Measurements from ENCODE around the gene SLC7A6. TPM values are rescaled to one million over a fixed set of nuclear protein-coding genes. Genes with fewer than 3 reads are reported as not detected.
"Not testable (repeated sequence)": the region's sequence is repeated elsewhere in the genome, so short reads cannot be mapped to it uniquely, and the experiment has no call there.

SLC7A6 gene
- total RNA-seq, 1 donor from 2014 or later = 71.9 TPM

GRCh38 chr16:68288252-68288650, 23.9 kb downstream of the SLC7A6 start:
- Histone ChIP-seq H3K9ac (ENCODE audit: low read length) (no peak overlapping the region), H3K9me3 (ENCODE audit: insufficient read depth, low read depth, low read length) (no peaks in the 10 kb centered on the region), H3K36me3 (ENCODE audit: insufficient read depth, low read length) (peaks cover 24% of the 10 kb centered on the region), H3K4me1 (ENCODE audit: insufficient read depth, low read length) (peaks cover 17% of the 10 kb centered on the region), H3K27me3 (ENCODE audit: insufficient read depth, low read length) (no peaks in the 10 kb centered on the region), H2AFZ (ENCODE audit: low read depth, low read length) (no peak overlapping the region), H3K27ac (ENCODE audit: low read depth, low read length) (no peak overlapping the region), H3K4me2 (ENCODE audit: low read length) (peak overlapping the region; percentile 31), H3K4me3 (ENCODE audit: insufficient read depth, low read depth, low read length) (no peak overlapping the region), H3K79me2 (ENCODE audit: insufficient read depth, low read length) (peaks cover 59% of the 10 kb centered on the region), H4K20me1 (ENCODE audit: insufficient read depth, low read length) (peaks cover 83% of the 10 kb centered on the region)
- Mint-ChIP-seq H3K27me3 (ENCODE audit: low read depth, unreplicated experiment) (no peaks in the 10 kb centered on the region), H3K4me3 (ENCODE audit: unreplicated experiment) (no peak overlapping the region), H3K9me3 (ENCODE audit: unreplicated experiment) (no peaks in the 10 kb centered on the region), H3K36me3 (ENCODE audit: low read depth, unreplicated experiment) (peaks cover 18% of the 10 kb centered on the region), H3K27ac (ENCODE audit: unreplicated experiment) (no peak overlapping the region), H3K4me1 (ENCODE audit: low read depth, unreplicated experiment) (peaks cover 19% of the 10 kb centered on the region)
- TF ChIP-seq CTCF (IDR thresholded peaks at IDR 0.05; ENCODE audit: insufficient read depth, low read depth, low read length) (no peak), EZH2 (IDR thresholded peaks at IDR 0.05; ENCODE audit: insufficient read depth, low read length) (no peak)
- DNase-seq (ENCODE audit: low read depth) = no peak
- no peak for FAIRE-seq

DNA sequence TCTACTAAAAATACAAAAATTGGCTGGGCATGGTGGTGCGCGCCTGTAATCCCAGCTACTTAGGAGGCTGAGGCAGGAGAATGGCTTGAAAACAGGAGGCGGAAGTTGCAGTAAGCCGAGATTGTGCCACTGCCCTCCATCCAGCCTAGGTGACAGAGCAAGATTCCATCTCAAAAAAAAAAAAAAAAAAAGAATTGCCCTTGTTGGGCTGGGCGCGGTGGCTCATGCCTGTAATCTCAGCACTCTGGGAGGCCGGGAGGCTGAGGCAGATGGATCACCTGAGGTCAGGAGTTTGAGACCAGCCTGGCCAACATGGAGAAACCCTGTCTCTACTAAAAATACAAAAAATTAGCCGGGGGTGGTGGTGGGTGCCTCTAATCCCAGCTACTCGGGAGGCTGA, 24.5 kb downstream of the SLC7A6 start:
- Histone ChIP-seq H3K79me2 (ENCODE audit: insufficient read depth, low read length) (peaks cover 54% of the 10 kb centered on the region), H3K4me1 (ENCODE audit: insufficient read depth, low read length) (peaks cover 17% of the 10 kb centered on the region), H3K36me3 (ENCODE audit: insufficient read depth, low read length) (peaks cover 24% of the 10 kb centered on the region), H4K20me1 (ENCODE audit: insufficient read depth, low read length) (peaks cover 82% of the 10 kb centered on the region)
- H3K27ac ChIP-seq (ENCODE audit: low read depth, low read length); H3K9ac ChIP-seq (ENCODE audit: low read length); H3K27ac Mint-ChIP-seq (ENCODE audit: unreplicated experiment); H3K4me3 ChIP-seq (ENCODE audit: insufficient read depth, low read depth, low read length); H3K4me3 Mint-ChIP-seq (ENCODE audit: unreplicated experiment); H3K4me2 ChIP-seq (ENCODE audit: low read length); H3K9me3 Mint-ChIP-seq (ENCODE audit: unreplicated experiment); H3K27me3 ChIP-seq (ENCODE audit: insufficient read depth, low read length); FAIRE-seq; H3K27me3 Mint-ChIP-seq (ENCODE audit: low read depth, unreplicated experiment); H3K9me3 ChIP-seq (ENCODE audit: insufficient read depth, low read depth, low read length); H2AFZ ChIP-seq (ENCODE audit: low read depth, low read length); DNase-seq (ENCODE audit: low read depth): not testable (repeated sequence)
- Mint-ChIP-seq H3K36me3 (ENCODE audit: low read depth, unreplicated experiment) (peaks cover 19% of the 10 kb centered on the region), H3K4me1 (ENCODE audit: low read depth, unreplicated experiment) (peaks cover 19% of the 10 kb centered on the region)

DNA sequence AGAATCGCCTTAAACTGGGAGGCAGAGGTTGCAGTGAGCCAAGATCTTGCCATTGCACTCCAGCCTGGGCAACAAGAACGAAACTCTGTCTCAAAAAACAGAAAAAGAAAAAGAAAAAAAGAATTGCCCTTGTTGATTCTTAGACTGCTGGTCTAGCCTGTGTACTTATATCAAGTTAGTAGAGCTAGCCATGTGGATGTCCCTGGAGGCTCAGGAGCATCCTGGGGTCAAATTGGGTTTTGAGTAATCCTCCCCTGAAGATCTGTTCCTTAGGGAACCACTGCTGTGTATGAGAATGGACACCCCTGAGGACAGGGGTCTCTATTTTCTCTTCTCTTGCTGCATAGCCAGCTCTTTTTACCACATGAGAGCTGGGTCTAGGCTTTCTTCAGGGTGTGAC, 24.9 kb downstream of the SLC7A6 start:
- H3K27ac Mint-ChIP-seq (ENCODE audit: unreplicated experiment) = no peak overlapping the region
- no peak for TF ChIP-seq CTCF (IDR thresholded peaks at IDR 0.05; ENCODE audit: insufficient read depth, low read depth, low read length)
- TF ChIP-seq EZH2 (IDR thresholded peaks at IDR 0.05; ENCODE audit: insufficient read depth, low read length) = no peak
- H3K9me3 ChIP-seq (ENCODE audit: insufficient read depth, low read depth, low read length) = no peaks in the 10 kb centered on the region
- no peaks in the 10 kb centered on the region for H3K9me3 Mint-ChIP-seq (ENCODE audit: unreplicated experiment)
- peaks cover 82% of the 10 kb centered on the region for H4K20me1 ChIP-seq (ENCODE audit: insufficient read depth, low read length)
- no peak for DNase-seq (ENCODE audit: low read depth)
- H3K36me3 ChIP-seq (ENCODE audit: insufficient read depth, low read length) = peaks cover 24% of the 10 kb centered on the region
- H2AFZ ChIP-seq (ENCODE audit: low read depth, low read length) = no peak overlapping the region
- peaks cover 17% of the 10 kb centered on the region for H3K4me1 ChIP-seq (ENCODE audit: insufficient read depth, low read length)
- H3K27ac ChIP-seq (ENCODE audit: low read depth, low read length) = no peak overlapping the region
- no peaks in the 10 kb centered on the region for H3K27me3 ChIP-seq (ENCODE audit: insufficient read depth, low read length)
- H3K4me3 Mint-ChIP-seq (ENCODE audit: unreplicated experiment) = no peak overlapping the region
- H3K27me3 Mint-ChIP-seq (ENCODE audit: low read depth, unreplicated experiment) = no peaks in the 10 kb centered on the region
- H3K4me3 ChIP-seq (ENCODE audit: insufficient read depth, low read depth, low read length) = no peak overlapping the region
- peaks cover 19% of the 10 kb centered on the region for H3K36me3 Mint-ChIP-seq (ENCODE audit: low read depth, unreplicated experiment)
- FAIRE-seq = no peak
- peaks cover 19% of the 10 kb centered on the region for H3K4me1 Mint-ChIP-seq (ENCODE audit: low read depth, unreplicated experiment)
- no peak overlapping the region for H3K9ac ChIP-seq (ENCODE audit: low read length)
- peaks cover 50% of the 10 kb centered on the region for H3K79me2 ChIP-seq (ENCODE audit: insufficient read depth, low read length)
- no peak overlapping the region for H3K4me2 ChIP-seq (ENCODE audit: low read length)
